HCT116 (cell line): ENCODE results near the gene AEBP1. TPM values are rescaled to one million over a fixed set of nuclear protein-coding genes. Genes with fewer than 3 reads are reported as not detected.

Source experiments
- ATAC-seq: fragments of 200-7000 bp; cut with Tn5 transposase; 2 replicates; pipeline ENCODE4 v1.9.1; 2020; ENCODE audit warnings: mild to moderate bottlenecking, moderate library complexity
- BruUV-seq: library from RNA; stranded (reverse); fragments of 400-500 nt; replicated peaks from 2 replicates; lab custom pipeline; 2021; lab: Mats Ljungman, UMichigan
- CTCF ChIA-PET: fragments of 300-600 bp; sonication (Branson Sonifier 250); formaldehyde crosslinking; loops from one replicate; lab custom pipeline; 2021; ENCODE audit warnings: antibody characterized with exemption; lab: Charles Lee
- POLR2A ChIA-PET: fragments of 300-600, 350-600 bp; sonication (Branson Sonifier 250); formaldehyde crosslinking; loops from one replicate; lab custom pipeline; 2021; ENCODE audit warnings: antibody characterized with exemption; lab: Charles Lee
- RAD21 ChIA-PET, 2 experiments: fragments of 300-600 bp; sonication (Branson Sonifier 250); formaldehyde crosslinking; loops; one replicate each; lab custom pipeline; 2023; ENCODE audit warnings: low total read pairs in 2 of 2; ENCODE audit not compliant: uncharacterized antibody in 2 of 2, unreplicated experiment in 2 of 2, low non-redundant PET in 1 of 2; lab: Charles Lee
- DNase-seq: peaks from one replicate; pipeline ENCODE4 v3.0.0-alpha.2; 2010; ENCODE audit warnings: low read depth, low spot score
- H2AFZ ChIP-seq: fragments of 200-600 bp; shearing (Covaris generic), sonication (generic); 2 replicates; pipeline ENCODE4 v1.6.1; 2017; ENCODE audit warnings: low read depth, mixed run types, mixed read lengths, antibody characterized with exemption, low read length; ENCODE audit not compliant: poor library complexity, severe bottlenecking
- H3K27ac ChIP-seq: 2 replicates; pipeline ENCODE4 v1.5.1; 2012; ENCODE audit warnings: low read depth, low read length
- H3K27me3 ChIP-seq: fragments of 200-600 bp; sonication (generic); 2 replicates; pipeline ENCODE4 v1.6.1; 2016; ENCODE audit warnings: mixed run types, low read length, mixed read lengths; ENCODE audit not compliant: insufficient read depth
- H3K36me3 ChIP-seq, 2 experiments: fragments of 200-500 bp in 1 of 2; fragments of 200-600 bp in 1 of 2; sonication (Bioruptor generic) in 1 of 2; sonication (generic) in 1 of 2; 2 replicates each; pipeline versions ENCODE4 v1.5.1 to v1.6.1; 2014 to 2016; ENCODE audit warnings: low read length in 2 of 2, inconsistent platforms in 1 of 2, mixed read lengths in 1 of 2, mixed run types in 1 of 2; ENCODE audit not compliant: insufficient read depth in 2 of 2, control insufficient read depth in 1 of 2
- H3K4me1 ChIP-seq, 2 experiments: fragments of 200-600 bp in 1 of 2; sonication (generic) in 1 of 2; 2 replicates each; pipeline versions ENCODE4 v1.5.1 to v1.6.1; 2012 to 2017; ENCODE audit warnings: low read length in 2 of 2, inconsistent platforms in 1 of 2, mild to moderate bottlenecking in 1 of 2, mixed read lengths in 1 of 2, mixed run types in 1 of 2, moderate library complexity in 1 of 2; ENCODE audit not compliant: insufficient read depth in 2 of 2, control insufficient read depth in 1 of 2
- H3K4me2 ChIP-seq: fragments of 200-600 bp; sonication (generic); 2 replicates; pipeline ENCODE4 v1.6.1; 2017; ENCODE audit warnings: mixed run types, low read length, mixed read lengths
- H3K4me3 ChIP-seq, 2 experiments: fragments of 200-600 bp in 1 of 2; sonication (generic) in 1 of 2; replicated peaks in 1 of 2; 2 replicates each; pipeline ENCODE4 v1.5.1; 2011 to 2016; ENCODE audit warnings: low read length in 2 of 2, control low read depth in 1 of 2, low read depth in 1 of 2, mild to moderate bottlenecking in 1 of 2, mixed read lengths in 1 of 2, mixed run types in 1 of 2
- H3K79me2 ChIP-seq: fragments of 200-600 bp; sonication (generic); 2 replicates; pipeline ENCODE4 v1.6.1; 2017; ENCODE audit warnings: mild to moderate bottlenecking, mixed run types, low read length, moderate library complexity, mixed read lengths; ENCODE audit not compliant: insufficient read depth
- H3K9ac ChIP-seq: fragments of 200-600 bp; sonication (generic); 2 replicates; pipeline ENCODE4 v1.6.1; 2016; ENCODE audit warnings: low read length, mixed read lengths
- H3K9me2 ChIP-seq: fragments of 200-600 bp; sonication (generic), shearing (Covaris generic); 2 replicates; pipeline ENCODE4 v1.6.1; 2017; ENCODE audit warnings: mixed run types, mild to moderate bottlenecking, moderate library complexity; ENCODE audit not compliant: insufficient read depth
- H3K9me3 ChIP-seq, 2 experiments: fragments of 200-500 bp in 1 of 2; fragments of 200-600 bp in 1 of 2; sonication (Bioruptor generic) in 1 of 2; sonication (generic) in 1 of 2; 2 replicates each; pipeline ENCODE4 v1.6.1; 2014 to 2017; ENCODE audit warnings: low read length in 2 of 2, mixed read lengths in 2 of 2, inconsistent platforms in 1 of 2, low read depth in 1 of 2, mild to moderate bottlenecking in 1 of 2, mixed run types in 1 of 2, moderate library complexity in 1 of 2; ENCODE audit not compliant: control insufficient read depth in 1 of 2, insufficient read depth in 1 of 2
- H4K20me1 ChIP-seq: fragments of 200-600 bp; sonication (generic), shearing (Covaris generic); 2 replicates; pipeline ENCODE4 v1.6.1; 2017; ENCODE audit warnings: mixed run types, mild to moderate bottlenecking, moderate library complexity; ENCODE audit not compliant: insufficient read depth
- EGR1 ChIP-seq: IDR thresholded peaks from 2 replicates; pipeline ENCODE4 v1.6.1; 2012; ENCODE audit warnings: low read depth
- ELF1 ChIP-seq: IDR thresholded peaks from 2 replicates; pipeline ENCODE4 v1.6.1; 2012; ENCODE audit warnings: low read depth, borderline replicate concordance
- EZH2 ChIP-seq: fragments of 200-600 bp; sonication (generic); IDR thresholded peaks from 2 replicates; pipeline ENCODE4 v1.6.1; 2017; ENCODE audit warnings: antibody characterized with exemption, mixed run types
- EZH2phosphoT487 ChIP-seq: fragments of 200-600 bp; IDR thresholded peaks from 2 replicates; pipeline ENCODE4 v1.6.1; 2018; ENCODE audit warnings: antibody characterized with exemption, borderline replicate concordance
- POLR2AphosphoS5 ChIP-seq: IDR thresholded peaks from 2 replicates; pipeline ENCODE4 v1.6.1; 2011; ENCODE audit warnings: mild to moderate bottlenecking, low read depth, low read length, moderate library complexity
- SIN3A ChIP-seq: IDR thresholded peaks from 2 replicates; pipeline ENCODE4 v1.6.1; 2012; ENCODE audit warnings: low read depth
- SRF ChIP-seq: IDR thresholded peaks from 2 replicates; pipeline ENCODE4 v1.6.1; 2012; ENCODE audit warnings: low read depth
- TCF7L2 ChIP-seq: IDR thresholded peaks from 2 replicates; pipeline ENCODE4 v1.7.0; 2011; ENCODE audit warnings: borderline replicate concordance, inconsistent platforms; ENCODE audit not compliant: insufficient read depth, insufficient read length; ENCODE audit errors: extremely low read depth
- ZFX ChIP-seq: fragments of 450-650 bp; IDR thresholded peaks from 2 replicates; pipeline ENCODE4 v1.6.1; 2017
- ZNF274 ChIP-seq: fragments of 200-500 bp; sonication (Bioruptor generic); IDR thresholded peaks from 2 replicates; pipeline ENCODE4 v1.6.1; 2014; ENCODE audit warnings: mild to moderate bottlenecking, low read depth, low read length, inconsistent platforms
- intact Hi-C: fragments of 100-400 bp; cut with micrococcal nuclease; formaldehyde crosslinking; loops from 2 replicates; pipeline ENCODE4 v1.10.0; 2022
- total RNA-seq: library from RNA; stranded (reverse); gene quantifications from one replicate; pipeline ENCODE4 v1.2.1, GENCODE V29; 2021; ENCODE audit not compliant: unreplicated experiment
- TF ChIP-seq, protein P1 (sequence below): IDR thresholded peaks from 2 replicates; pipeline ENCODE4 v1.6.1; 2012
- TF ChIP-seq, protein P2 (sequence below): IDR thresholded peaks from 2 replicates; pipeline ENCODE4 v1.6.1; 2012
- TF ChIP-seq, protein P3 (sequence below): IDR thresholded peaks from 2 replicates; pipeline ENCODE4 v1.6.1; 2012; ENCODE audit warnings: low read depth

The AEBP1 gene
- total RNA-seq, 1 experiment from 2014 or later = 0.49 TPM

DNA sequence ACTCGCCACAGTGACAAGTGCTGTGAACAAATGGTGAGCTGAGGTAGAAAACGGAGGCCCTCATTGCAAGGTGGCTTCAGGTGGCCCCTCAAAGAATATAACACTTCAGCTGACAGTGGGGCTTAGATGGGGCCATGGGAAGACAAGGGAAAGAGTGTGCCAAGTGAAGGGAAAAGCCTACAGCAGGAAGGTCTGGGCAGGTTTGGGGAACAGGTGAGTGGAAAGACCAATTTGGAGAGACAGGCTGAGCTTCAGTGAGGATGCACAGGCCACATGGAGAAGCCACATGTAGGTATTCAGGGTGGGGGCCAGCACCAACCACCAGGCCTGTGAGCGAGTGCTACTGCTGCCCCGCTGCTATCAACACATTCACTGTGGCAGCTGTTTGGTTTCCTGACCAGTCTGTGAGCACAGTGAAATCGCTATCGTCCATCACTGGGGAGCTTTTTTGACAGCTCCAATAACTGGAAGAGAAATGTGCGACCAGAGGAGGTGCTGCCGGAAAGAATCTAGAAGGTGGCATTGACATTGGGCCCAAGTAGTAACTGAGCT is 15.8 kb downstream of the AEBP1 start:
- ChIA-PET CTCF (no interaction called here), POLR2A (no interaction called here), RAD21 (no interaction called here)
- Histone ChIP-seq H3K4me3 (no peak overlapping the region), H3K9me2 (no peaks in the 10 kb centered on the region), H3K4me1 (peaks cover 3 to 19% of the 10 kb centered on the region in 2 experiments; a peak in 2 of 4 replicates), H4K20me1 (no peaks in the 10 kb centered on the region), H3K9ac (no peak overlapping the region), H3K9me3 (no peaks in the 10 kb centered on the region), H3K27ac (no peak overlapping the region), H3K4me2 (no peak overlapping the region), H3K27me3 (no peaks in the 10 kb centered on the region), H3K79me2 (peaks cover 47% of the 10 kb centered on the region), H2AFZ (no peak overlapping the region), H3K36me3 (peaks cover 31 to 41% of the 10 kb centered on the region in 2 experiments)
- DNase-seq = no peak
- intact Hi-C loops = loop anchor here (5.0 kb wide), 1 partner anchor 38 kb away; the partner anchor contains the start of gene POLM
- no TSS peak for BruUV-seq
- ATAC-seq = no peak
- TF ChIP-seq EZH2phosphoT487 (no peak), SRF (no peak), POLR2AphosphoS5 (no peak), SIN3A (no peak), EZH2 (no peak), TCF7L2 (no peak), ELF1 (no peak), ZFX (no peak), EGR1 (no peak), ZNF274 (no peak)
- TF ChIP-seq, protein P1, sequence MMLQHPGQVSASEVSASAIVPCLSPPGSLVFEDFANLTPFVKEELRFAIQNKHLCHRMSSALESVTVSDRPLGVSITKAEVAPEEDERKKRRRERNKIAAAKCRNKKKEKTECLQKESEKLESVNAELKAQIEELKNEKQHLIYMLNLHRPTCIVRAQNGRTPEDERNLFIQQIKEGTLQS = no peak
- TF ChIP-seq, protein P2, sequence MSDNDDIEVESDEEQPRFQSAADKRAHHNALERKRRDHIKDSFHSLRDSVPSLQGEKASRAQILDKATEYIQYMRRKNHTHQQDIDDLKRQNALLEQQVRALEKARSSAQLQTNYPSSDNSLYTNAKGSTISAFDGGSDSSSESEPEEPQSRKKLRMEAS = no peak
- TF ChIP-seq, protein P3, sequence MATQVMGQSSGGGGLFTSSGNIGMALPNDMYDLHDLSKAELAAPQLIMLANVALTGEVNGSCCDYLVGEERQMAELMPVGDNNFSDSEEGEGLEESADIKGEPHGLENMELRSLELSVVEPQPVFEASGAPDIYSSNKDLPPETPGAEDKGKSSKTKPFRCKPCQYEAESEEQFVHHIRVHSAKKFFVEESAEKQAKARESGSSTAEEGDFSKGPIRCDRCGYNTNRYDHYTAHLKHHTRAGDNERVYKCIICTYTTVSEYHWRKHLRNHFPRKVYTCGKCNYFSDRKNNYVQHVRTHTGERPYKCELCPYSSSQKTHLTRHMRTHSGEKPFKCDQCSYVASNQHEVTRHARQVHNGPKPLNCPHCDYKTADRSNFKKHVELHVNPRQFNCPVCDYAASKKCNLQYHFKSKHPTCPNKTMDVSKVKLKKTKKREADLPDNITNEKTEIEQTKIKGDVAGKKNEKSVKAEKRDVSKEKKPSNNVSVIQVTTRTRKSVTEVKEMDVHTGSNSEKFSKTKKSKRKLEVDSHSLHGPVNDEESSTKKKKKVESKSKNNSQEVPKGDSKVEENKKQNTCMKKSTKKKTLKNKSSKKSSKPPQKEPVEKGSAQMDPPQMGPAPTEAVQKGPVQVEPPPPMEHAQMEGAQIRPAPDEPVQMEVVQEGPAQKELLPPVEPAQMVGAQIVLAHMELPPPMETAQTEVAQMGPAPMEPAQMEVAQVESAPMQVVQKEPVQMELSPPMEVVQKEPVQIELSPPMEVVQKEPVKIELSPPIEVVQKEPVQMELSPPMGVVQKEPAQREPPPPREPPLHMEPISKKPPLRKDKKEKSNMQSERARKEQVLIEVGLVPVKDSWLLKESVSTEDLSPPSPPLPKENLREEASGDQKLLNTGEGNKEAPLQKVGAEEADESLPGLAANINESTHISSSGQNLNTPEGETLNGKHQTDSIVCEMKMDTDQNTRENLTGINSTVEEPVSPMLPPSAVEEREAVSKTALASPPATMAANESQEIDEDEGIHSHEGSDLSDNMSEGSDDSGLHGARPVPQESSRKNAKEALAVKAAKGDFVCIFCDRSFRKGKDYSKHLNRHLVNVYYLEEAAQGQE = no peak
- TF ChIP-seq, all 23 proteins: peak for 0
